H1 (cell line): ENCODE data around the gene NEK3. TPM values are rescaled to one million over a fixed set of nuclear protein-coding genes. Genes with fewer than 3 reads are reported as not detected.
A peak's percentile ranks its signal among the peaks of the same experiment; 100 is the strongest.

Source experiments
- CTCF ChIA-PET: fragments of 300-600 bp; sonication (Branson Sonifier 250); formaldehyde crosslinking; loops from one replicate; lab custom pipeline; 2021; ENCODE audit not compliant: partially characterized antibody; lab: Charles Lee
- POLR2A ChIA-PET: fragments of 300-600 bp; sonication (Branson Sonifier 250); formaldehyde crosslinking; loops from one replicate; lab custom pipeline; 2021; ENCODE audit warnings: inconsistent platforms; ENCODE audit not compliant: partially characterized antibody; lab: Charles Lee
- DNase-seq, 2 experiments: peaks; one replicate each; pipeline versions ENCODE4 v3.0.0 to v3.0.0-alpha.2; 2010 to 2022; ENCODE audit warnings: low spot score in 2 of 2, low read depth in 1 of 2, mixed read lengths in 1 of 2
- FAIRE-seq: peaks from 2 replicates; lab custom pipeline; 2011; peaks lifted over from hg19 to GRCh38; lab: Jason Lieb, UNC
- H2AFZ ChIP-seq: 2 replicates; pipeline ENCODE4 v1.8.1; 2012; ENCODE audit warnings: low read length, inconsistent platforms
- H2AK5ac ChIP-seq: 2 replicates; pipeline ENCODE4 v1.6.1; 2013; ENCODE audit warnings: low read depth, low read length
- H2BK120ac ChIP-seq: replicated peaks from 2 replicates; pipeline ENCODE3; 2013; ENCODE audit warnings: low read depth, low read length, inconsistent platforms
- H2BK12ac ChIP-seq: 2 replicates; pipeline ENCODE4 v1.6.1; 2013; ENCODE audit warnings: low read depth, low read length
- H2BK15ac ChIP-seq: 2 replicates; pipeline ENCODE4 v1.6.1; 2013; ENCODE audit warnings: low read length
- H2BK20ac ChIP-seq: 2 replicates; pipeline ENCODE4 v1.6.1; 2013; ENCODE audit warnings: low read length
- H2BK5ac ChIP-seq: 2 replicates; pipeline ENCODE4 v1.6.1; 2013; ENCODE audit warnings: low read depth, low read length
- H3K14ac ChIP-seq: 2 replicates; pipeline ENCODE4 v1.6.1; 2013; ENCODE audit warnings: inconsistent platforms; ENCODE audit not compliant: insufficient read length
- H3K18ac ChIP-seq: 2 replicates; pipeline ENCODE4 v1.6.1; 2013; ENCODE audit warnings: low read length; ENCODE audit errors: extremely low read depth
- H3K23ac ChIP-seq: 2 replicates; pipeline ENCODE4 v1.6.1; 2013; ENCODE audit warnings: inconsistent platforms; ENCODE audit not compliant: insufficient read length
- H3K23me2 ChIP-seq: 2 replicates; pipeline ENCODE4 v1.6.1; 2013; ENCODE audit warnings: low read depth, low read length
- H3K27ac ChIP-seq: 2 replicates; pipeline ENCODE4 v1.6.1; 2011; ENCODE audit warnings: low read depth, low read length, inconsistent platforms
- H3K27me3 ChIP-seq, 4 experiments: replicated peaks in 1 of 4; 1 replicate in 1 of 4; 2 replicates in 3 of 4; pipeline versions ENCODE4 v1.6.1 to v1.8.1; 2011 to 2013; ENCODE audit warnings: low read length in 3 of 4, mild to moderate bottlenecking in 3 of 4, inconsistent platforms in 2 of 4, mixed read lengths in 2 of 4, moderate library complexity in 1 of 4; ENCODE audit not compliant: control insufficient read depth in 3 of 4, insufficient read depth in 3 of 4; ENCODE audit errors: extremely low read depth in 1 of 4
- H3K36me3 ChIP-seq, 4 experiments: 2 replicates each; pipeline versions ENCODE4 v1.6.1 to v1.8.1; 2011 to 2013; ENCODE audit warnings: mild to moderate bottlenecking in 4 of 4, low read length in 3 of 4, moderate library complexity in 2 of 4, control low read depth in 1 of 4, inconsistent platforms in 1 of 4; ENCODE audit not compliant: insufficient read depth in 4 of 4, control insufficient read depth in 2 of 4
- H3K4ac ChIP-seq: replicated peaks from 2 replicates; pipeline ENCODE3; 2013; ENCODE audit warnings: low read length, low read depth, mixed read lengths, inconsistent platforms; ENCODE audit not compliant: insufficient read length
- H3K4me1 ChIP-seq, 4 experiments: replicated peaks in 1 of 4; 1 replicate in 1 of 4; 2 replicates in 3 of 4; pipeline versions ENCODE4 v1.6.1 to v1.8.1; 2011 to 2013; ENCODE audit warnings: low read length in 3 of 4, inconsistent platforms in 2 of 4, mixed read lengths in 1 of 4; ENCODE audit not compliant: insufficient read depth in 4 of 4, control insufficient read depth in 3 of 4
- H3K4me2 ChIP-seq, 2 experiments: 2 replicates each; pipeline versions ENCODE4 v1.6.1 to v1.8.1; 2011 to 2013; ENCODE audit warnings: low read depth in 2 of 2, low read length in 2 of 2, control low read depth in 1 of 2, inconsistent platforms in 1 of 2, mild to moderate bottlenecking in 1 of 2; ENCODE audit not compliant: insufficient read depth in 1 of 2
- H3K4me3 ChIP-seq, 4 experiments: fragments of 200-600, 300-600 bp in 1 of 4; sonication (generic), shearing (Covaris generic), sonication (Bioruptor Twin) in 1 of 4; 2 replicates each; pipeline versions ENCODE4 v1.5.1 to v1.8.1; 2011 to 2016; ENCODE audit warnings: low read length in 4 of 4, low read depth in 3 of 4, control low read depth in 2 of 4, inconsistent platforms in 2 of 4, mild to moderate bottlenecking in 2 of 4, mixed read lengths in 1 of 4, moderate library complexity in 1 of 4; ENCODE audit not compliant: insufficient read depth in 2 of 4; ENCODE audit errors: extremely low read depth in 1 of 4
- H3K56ac ChIP-seq: replicated peaks from 2 replicates; pipeline ENCODE3; 2013; ENCODE audit warnings: low read depth, mild to moderate bottlenecking, mixed read lengths, low read length, inconsistent platforms; ENCODE audit not compliant: insufficient read length
- H3K79me1 ChIP-seq: 2 replicates; pipeline ENCODE4 v1.6.1; 2013; ENCODE audit warnings: low read depth, low read length, control low read depth
- H3K79me2 ChIP-seq, 2 experiments: 2 replicates each; pipeline versions ENCODE4 v1.6.1 to v1.8.1; 2012 to 2013; ENCODE audit warnings: low read length in 2 of 2, mild to moderate bottlenecking in 2 of 2, inconsistent platforms in 1 of 2; ENCODE audit not compliant: insufficient read depth in 2 of 2, control insufficient read depth in 1 of 2
- H3K9ac ChIP-seq, 4 experiments: replicated peaks in 1 of 4; 1 replicate in 1 of 4; 2 replicates in 3 of 4; pipeline versions ENCODE4 v1.6.1 to v1.8.1; 2011 to 2013; ENCODE audit warnings: low read depth in 3 of 4, low read length in 3 of 4, control low read depth in 2 of 4, mild to moderate bottlenecking in 2 of 4, moderate library complexity in 2 of 4, inconsistent platforms in 1 of 4; ENCODE audit errors: extremely low read depth in 1 of 4
- H3K9me3 ChIP-seq, 2 experiments: 2 replicates each; pipeline versions ENCODE4 v1.6.1 to v1.8.1; 2012 to 2013; ENCODE audit warnings: mild to moderate bottlenecking in 2 of 2, moderate library complexity in 2 of 2, control low read depth in 1 of 2, inconsistent platforms in 1 of 2, low read depth in 1 of 2, low read length in 1 of 2, mixed read lengths in 1 of 2; ENCODE audit not compliant: insufficient read depth in 2 of 2
- H4K20me1 ChIP-seq, 2 experiments: replicated peaks in 1 of 2; 2 replicates each; pipeline versions ENCODE3 to v1.8.1; 2011 to 2013; ENCODE audit warnings: inconsistent platforms in 2 of 2, low read length in 2 of 2, mild to moderate bottlenecking in 1 of 2; ENCODE audit not compliant: insufficient read depth in 2 of 2, control insufficient read depth in 1 of 2
- H4K5ac ChIP-seq: 2 replicates; pipeline ENCODE4 v1.6.1; 2013; ENCODE audit warnings: low read length, low read depth, mixed read lengths, inconsistent platforms; ENCODE audit not compliant: insufficient read length
- H4K8ac ChIP-seq: 2 replicates; pipeline ENCODE4 v1.8.0; 2013; ENCODE audit warnings: mild to moderate bottlenecking, moderate library complexity, low read length, inconsistent platforms; ENCODE audit not compliant: insufficient read depth; ENCODE audit errors: extremely low read depth
- H4K91ac ChIP-seq: replicated peaks from 2 replicates; pipeline ENCODE3; 2013; ENCODE audit warnings: low read length, mixed read lengths, inconsistent platforms; ENCODE audit not compliant: insufficient read length
- ATF2 ChIP-seq: IDR thresholded peaks from 2 replicates; pipeline ENCODE4 v1.6.1; 2012; ENCODE audit warnings: low read length, inconsistent platforms
- POLR2AphosphoS5 ChIP-seq: IDR thresholded peaks from 2 replicates; pipeline ENCODE4 v1.6.1; 2011; ENCODE audit warnings: low read depth, low read length
- WGBS, 2 experiments: shearing (Covaris generic) in 1 of 2; methylation state at CpG; one replicate each; pipeline versions ENCODE4 v1.1.6 to v1.1.7; 2013 to 2015; ENCODE audit warnings: low lambda C conversion rate in 2 of 2, mixed read lengths in 2 of 2, inconsistent platforms in 1 of 2, low coverage in 1 of 2, missing lambda C conversion rate in 1 of 2; ENCODE audit not compliant: insufficient replicate concordance in 2 of 2, insufficient coverage in 1 of 2, insufficient read length in 1 of 2; ENCODE audit errors: extremely low coverage in 1 of 2, missing lambda C conversion rate in 1 of 2; 5-methylcytosine and 5-hydroxymethylcytosine counted together
- polyA plus RNA-seq, 7 experiments: library from polyadenylated mRNA; depleted of rRNA in 3 of 7; stranded (reverse) in 5 of 7; unstranded in 2 of 7; fragments of >200 nt in 5 of 7; fragments of 200-250 nt in 2 of 7; gene quantifications; 1 replicate in 5 of 7; 2 replicates in 1 of 7; 4 replicates in 1 of 7; pipeline versions ENCODE4 v1.2.1 to v1.2.3, GENCODE V29; 2011 to 2013; ENCODE audit warnings: missing spikeins in 2 of 7, mixed read lengths in 2 of 7
- total RNA-seq: library from RNA; stranded (reverse); fragmentation: NEBNext Ultra II Directional; extraction: Animal tissue kit (Norgen Biotek cat#: 25700); gene quantifications from 2 replicates; pipeline ENCODE4 v1.2.1, GENCODE V29; 2021

The NEK3 gene
- total and polyA plus RNA-seq, 2 of the 8 experiments (the other 6 are each of a cell fraction or from before 2014, with no cell fraction given) = 11.4 to 26.0 TPM

GRCh38 chr13:52158629-52159158 lies 703 bp downstream of the NEK3 start:
- no peak overlapping the region for H3K18ac ChIP-seq
- no peak overlapping the region for H2AK5ac ChIP-seq
- no peak overlapping the region for H2BK12ac ChIP-seq
- H3K56ac ChIP-seq = no peak overlapping the region
- H3K79me1 ChIP-seq = no peaks in the 10 kb centered on the region
- H4K20me1 ChIP-seq = no peaks in the 10 kb centered on the region
- no peak overlapping the region for H3K23ac ChIP-seq
- H3K27ac ChIP-seq = no peak overlapping the region
- H2BK120ac ChIP-seq = no peak overlapping the region
- no peak overlapping the region for H2BK15ac ChIP-seq
- peak overlapping the region; percentile 72 for H4K8ac ChIP-seq
- no peaks in the 10 kb centered on the region for H3K36me3 ChIP-seq
- H2AFZ ChIP-seq = peak overlapping the region; percentile 86
- WGBS, 2 experiments = 23% methylated on average over 17 of the region's 17 CpGs; no CpG with 5 or more reads in 1 of the 2 experiments
- H3K27me3 ChIP-seq = peaks cover 2 to 8% (median 7%) of the 10 kb centered on the region in 4 experiments
- H4K5ac ChIP-seq = no peak overlapping the region
- ChIA-PET POLR2A (no interaction called here), CTCF (no interaction called here)
- no peaks in the 10 kb centered on the region; the same call in 1 of the 2 replicates for H3K23me2 ChIP-seq
- no peak overlapping the region for H4K91ac ChIP-seq
- no peak for FAIRE-seq
- H3K79me2 ChIP-seq = no peaks in the 10 kb centered on the region
- H3K9ac ChIP-seq = peak overlapping the region in 3 of 4 experiments; percentile 49 to 65 (median 57); a peak in 4 of 7 replicates
- H2BK20ac ChIP-seq = no peak overlapping the region
- no peak overlapping the region for H3K4ac ChIP-seq
- no peak for DNase-seq
- TF ChIP-seq ATF2 (no peak), POLR2AphosphoS5 (no peak)
- H3K4me1 ChIP-seq = peaks cover 2 to 4% (median 2%) of the 10 kb centered on the region in 4 experiments; a peak in 4 of 7 replicates
- H3K14ac ChIP-seq = no peak overlapping the region
- peaks cover 0 to 4% of the 10 kb centered on the region in 2 experiments; a peak in 1 of 4 replicates for H3K9me3 ChIP-seq
- peak overlapping the region; percentile 71 to 80 for H3K4me2 ChIP-seq
- H2BK5ac ChIP-seq = no peak overlapping the region
- H3K4me3 ChIP-seq = peak overlapping the region; percentile 69 to 91 (median 77)
